HEK293 (cell line): ENCODE measurements around the gene CCDC122.

Source experiments
- TF ChIP-seq, protein P1 (sequence below): fragments of 450-650 bp; formaldehyde crosslinking; IDR thresholded peaks from 2 replicates; pipeline ENCODE4 v1.5.1; 2016; ENCODE audit warnings: missing biosample characterization, missing genetic modification characterization
- TF ChIP-seq, protein P2 (sequence below): fragments of 450-650 bp; formaldehyde crosslinking; IDR thresholded peaks from 2 replicates; pipeline ENCODE4 v1.5.1; 2016; ENCODE audit warnings: missing biosample characterization, missing genetic modification characterization

DNA sequence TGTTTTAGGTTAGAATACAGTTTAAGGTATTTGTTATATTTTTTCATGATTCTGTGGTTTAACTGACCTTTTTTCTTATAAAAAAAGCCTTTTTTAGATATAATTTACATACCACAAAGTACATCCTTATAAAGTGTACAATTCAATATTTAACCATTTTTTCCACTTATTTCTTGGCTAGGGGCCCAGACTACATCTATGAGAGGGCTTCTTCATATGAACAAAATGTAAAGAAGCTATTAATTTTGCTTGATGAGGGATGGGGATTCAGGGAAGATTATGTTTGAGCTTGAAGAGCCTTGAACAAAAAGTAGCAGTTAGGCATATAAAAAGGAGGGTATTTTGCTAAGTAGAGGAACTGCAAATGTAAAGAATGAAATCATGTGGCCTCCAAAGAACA is 2.2 kb downstream of the CCDC122 start:
- TF ChIP-seq, protein P1, sequence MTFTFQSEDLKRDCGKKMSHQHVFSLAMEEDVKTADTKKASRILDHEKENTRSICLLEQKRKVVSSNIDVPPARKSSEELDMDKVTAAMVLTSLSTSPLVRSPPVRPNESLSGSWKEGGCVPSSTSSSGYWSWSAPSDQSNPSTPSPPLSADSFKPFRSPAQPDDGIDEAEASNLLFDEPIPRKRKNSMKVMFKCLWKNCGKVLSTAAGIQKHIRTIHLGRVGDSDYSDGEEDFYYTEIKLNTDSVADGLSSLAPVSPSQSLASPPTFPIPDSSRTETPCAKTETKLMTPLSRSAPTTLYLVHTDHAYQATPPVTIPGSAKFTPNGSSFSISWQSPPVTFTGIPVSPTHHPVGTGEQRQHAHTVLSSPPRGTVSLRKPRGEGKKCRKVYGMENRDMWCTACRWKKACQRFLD: no peak
- TF ChIP-seq, protein P2, sequence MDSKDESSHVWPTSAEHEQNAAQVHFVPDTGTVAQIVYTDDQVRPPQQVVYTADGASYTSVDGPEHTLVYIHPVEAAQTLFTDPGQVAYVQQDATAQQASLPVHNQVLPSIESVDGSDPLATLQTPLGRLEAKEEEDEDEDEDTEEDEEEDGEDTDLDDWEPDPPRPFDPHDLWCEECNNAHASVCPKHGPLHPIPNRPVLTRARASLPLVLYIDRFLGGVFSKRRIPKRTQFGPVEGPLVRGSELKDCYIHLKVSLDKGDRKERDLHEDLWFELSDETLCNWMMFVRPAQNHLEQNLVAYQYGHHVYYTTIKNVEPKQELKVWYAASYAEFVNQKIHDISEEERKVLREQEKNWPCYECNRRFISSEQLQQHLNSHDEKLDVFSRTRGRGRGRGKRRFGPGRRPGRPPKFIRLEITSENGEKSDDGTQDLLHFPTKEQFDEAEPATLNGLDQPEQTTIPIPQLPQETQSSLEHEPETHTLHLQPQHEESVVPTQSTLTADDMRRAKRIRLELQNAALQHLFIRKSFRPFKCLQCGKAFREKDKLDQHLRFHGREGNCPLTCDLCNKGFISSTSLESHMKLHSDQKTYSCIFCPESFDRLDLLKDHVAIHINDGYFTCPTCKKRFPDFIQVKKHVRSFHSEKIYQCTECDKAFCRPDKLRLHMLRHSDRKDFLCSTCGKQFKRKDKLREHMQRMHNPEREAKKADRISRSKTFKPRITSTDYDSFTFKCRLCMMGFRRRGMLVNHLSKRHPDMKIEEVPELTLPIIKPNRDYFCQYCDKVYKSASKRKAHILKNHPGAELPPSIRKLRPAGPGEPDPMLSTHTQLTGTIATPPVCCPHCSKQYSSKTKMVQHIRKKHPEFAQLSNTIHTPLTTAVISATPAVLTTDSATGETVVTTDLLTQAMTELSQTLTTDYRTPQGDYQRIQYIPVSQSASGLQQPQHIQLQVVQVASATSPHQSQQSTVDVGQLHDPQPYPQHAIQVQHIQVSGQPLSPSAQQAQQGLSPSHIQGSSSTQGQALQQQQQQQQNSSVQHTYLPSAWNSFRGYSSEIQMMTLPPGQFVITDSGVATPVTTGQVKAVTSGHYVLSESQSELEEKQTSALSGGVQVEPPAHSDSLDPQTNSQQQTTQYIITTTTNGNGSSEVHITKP: no peak
